PC-9 (cell line): ENCODE data around the gene SBNO2. TPM values are rescaled to one million over a fixed set of nuclear protein-coding genes. Genes with fewer than 3 reads are reported as not detected.

Source experiments
- BruUV-seq: library from RNA; stranded (reverse); fragments of 400-500 nt; replicated peaks from 2 replicates; lab custom pipeline; 2021; lab: Mats Ljungman, UMichigan
- CTCF ChIA-PET: fragments of 300-600 bp; sonication (Branson Sonifier 250); formaldehyde crosslinking; loops from one replicate; lab custom pipeline; 2022; ENCODE audit warnings: antibody characterized with exemption; lab: Charles Lee
- POLR2A ChIA-PET: fragments of 300-600 bp; sonication (Branson Sonifier 250); formaldehyde crosslinking; loops from one replicate; lab custom pipeline; 2022; ENCODE audit warnings: antibody characterized with exemption; ENCODE audit not compliant: unreplicated experiment; lab: Charles Lee
- DNase-seq, 2 experiments: peaks; one replicate each; pipeline versions ENCODE4 v3.0.0 to v3.0.0-alpha.2; 2015 to 2022; ENCODE audit warnings: mixed read lengths in 1 of 2
- H2AFZ ChIP-seq: fragments of 200-600 bp; sonication (generic); 2 replicates; pipeline ENCODE4 v1.8.1; 2017; ENCODE audit warnings: antibody characterized with exemption
- H3F3A ChIP-seq: fragments of 200-600 bp; sonication (generic); 2 replicates; pipeline ENCODE4 v1.8.1; 2017; ENCODE audit warnings: antibody characterized with exemption, mild to moderate bottlenecking, low read depth; ENCODE audit not compliant: insufficient read depth
- H3K27ac ChIP-seq: fragments of 200-600 bp; sonication (generic); 2 replicates; pipeline ENCODE4 v1.6.1; 2016; ENCODE audit warnings: mixed run types
- H3K27me3 ChIP-seq: fragments of 200-600 bp; sonication (generic); 2 replicates; pipeline ENCODE4 v1.6.1; 2016; ENCODE audit warnings: low read depth, mixed run types; ENCODE audit not compliant: insufficient read depth
- H3K36me3 ChIP-seq: fragments of 200-600 bp; sonication (generic); 2 replicates; pipeline ENCODE4 v1.6.1; 2016; ENCODE audit warnings: low read depth, mixed run types
- H3K4me1 ChIP-seq: fragments of 200-600 bp; sonication (generic); replicated peaks from 2 replicates; pipeline ENCODE4 v1.6.1; 2016; ENCODE audit warnings: mixed run types; ENCODE audit not compliant: insufficient read depth
- H3K4me2 ChIP-seq: fragments of 200-600 bp; sonication (generic); 2 replicates; pipeline ENCODE4 v1.6.1; 2017; ENCODE audit warnings: mixed run types
- H3K4me3 ChIP-seq: fragments of 200-600 bp; sonication (generic); 2 replicates; pipeline ENCODE4 v1.6.1; 2016; ENCODE audit warnings: mixed run types
- H3K79me2 ChIP-seq: fragments of 200-600 bp; sonication (generic); 2 replicates; pipeline ENCODE4 v1.6.1; 2017; ENCODE audit warnings: low read depth, mixed run types
- H3K9me2 ChIP-seq: fragments of 200-600 bp; sonication (generic); 2 replicates; pipeline ENCODE4 v1.8.1; 2017; ENCODE audit warnings: mild to moderate bottlenecking; ENCODE audit not compliant: insufficient read depth
- H3K9me3 ChIP-seq: fragments of 200-600 bp; sonication (generic); 2 replicates; pipeline ENCODE4 v1.8.1; 2016; ENCODE audit warnings: low read depth; ENCODE audit not compliant: insufficient read depth
- H4K20me1 ChIP-seq: fragments of 200-600 bp; sonication (generic); 2 replicates; pipeline ENCODE4 v1.8.1; 2017; ENCODE audit not compliant: insufficient read depth
- CTCF ChIP-seq: fragments of 200-600 bp; sonication (generic); conservative IDR thresholded peaks from 2 replicates; pipeline ENCODE4 v1.6.1; 2017; ENCODE audit warnings: mixed run types, antibody characterized with exemption, mild to moderate bottlenecking, moderate library complexity
- EZH2 ChIP-seq: fragments of 200-600 bp; sonication (generic); IDR thresholded peaks from 2 replicates; pipeline ENCODE4 v1.8.0; 2017; ENCODE audit warnings: antibody characterized with exemption, low read depth
- intact Hi-C: fragments of 100-400 bp; cut with micrococcal nuclease; formaldehyde crosslinking; loops from one replicate; pipeline ENCODE4 v1.10.0; 2022; ENCODE audit not compliant: unreplicated experiment
- total RNA-seq: library from RNA; stranded (reverse); gene quantifications from 2 replicates; pipeline ENCODE4 v1.2.3, GENCODE V29; 2021

SBNO2 gene
- total RNA-seq, 1 experiment from 2014 or later, result 82.4 TPM

DNA sequence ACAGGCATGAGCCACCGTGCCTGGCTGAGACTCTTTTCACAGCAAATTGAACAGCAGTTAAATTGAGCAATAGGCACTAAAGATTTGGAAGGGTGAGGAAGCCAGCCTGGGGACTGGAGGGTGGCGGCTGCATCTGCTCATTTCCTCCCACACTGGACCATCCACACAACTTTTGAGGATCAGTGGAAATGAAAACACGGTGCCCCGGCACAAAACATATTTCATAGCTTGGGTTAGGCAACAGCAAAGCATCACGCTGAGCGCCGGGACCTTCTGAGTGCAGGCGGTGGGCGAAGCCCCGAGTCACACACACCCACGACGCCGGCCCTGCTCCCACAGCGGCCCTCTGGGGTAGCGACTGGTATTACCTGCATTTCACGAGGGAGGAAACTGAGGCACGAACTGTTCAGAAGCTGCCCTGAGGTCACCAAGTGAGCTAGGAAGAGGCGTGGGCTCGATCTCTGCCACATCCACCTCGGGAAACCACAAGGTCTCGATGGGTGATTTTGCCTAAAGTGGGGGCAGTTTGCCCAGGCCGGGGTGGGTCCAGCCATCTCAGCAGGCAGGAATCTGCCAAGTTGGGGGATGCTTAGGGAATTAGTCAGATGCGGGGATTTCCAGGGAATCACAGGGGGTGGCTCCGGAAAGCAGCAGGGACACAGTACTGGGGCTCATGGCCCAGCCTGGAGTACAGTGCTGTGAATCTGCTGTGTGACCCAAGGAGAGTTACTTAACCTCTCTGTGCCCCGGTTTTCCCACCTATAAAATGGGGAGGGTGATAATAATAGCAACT lies 3.5 kb upstream of the SBNO2 start:
- H3K4me1 ChIP-seq, result peaks cover 52% of the 10 kb centered on the region
- no peaks in the 10 kb centered on the region for H3K9me3 ChIP-seq
- peaks cover 55% of the 10 kb centered on the region; the same call in 1 of the 2 replicates for H3F3A ChIP-seq
- no peak for TF ChIP-seq EZH2
- no peak; the same call in 1 of the 2 replicates for TF ChIP-seq CTCF
- POLR2A ChIA-PET, result no interaction called here
- H3K79me2 ChIP-seq, result peaks cover 13% of the 10 kb centered on the region
- peak overlapping the region; percentile 80 for H3K4me2 ChIP-seq
- H3K36me3 ChIP-seq, result no peaks in the 10 kb centered on the region
- peak overlapping the region; percentile 90 for H3K27ac ChIP-seq
- peak overlapping the region; percentile 36; the same call in 1 of the 2 replicates for H3K4me3 ChIP-seq
- DNase-seq, result peak; percentile 82 to 87
- H3K27me3 ChIP-seq, result no peaks in the 10 kb centered on the region
- intact Hi-C loops, result no loop called here
- TSS peak; percentile 30 for BruUV-seq
- no peaks in the 10 kb centered on the region for H3K9me2 ChIP-seq
- H2AFZ ChIP-seq, result no peak overlapping the region
- CTCF ChIA-PET, result no interaction called here
- no peaks in the 10 kb centered on the region for H4K20me1 ChIP-seq

DNA sequence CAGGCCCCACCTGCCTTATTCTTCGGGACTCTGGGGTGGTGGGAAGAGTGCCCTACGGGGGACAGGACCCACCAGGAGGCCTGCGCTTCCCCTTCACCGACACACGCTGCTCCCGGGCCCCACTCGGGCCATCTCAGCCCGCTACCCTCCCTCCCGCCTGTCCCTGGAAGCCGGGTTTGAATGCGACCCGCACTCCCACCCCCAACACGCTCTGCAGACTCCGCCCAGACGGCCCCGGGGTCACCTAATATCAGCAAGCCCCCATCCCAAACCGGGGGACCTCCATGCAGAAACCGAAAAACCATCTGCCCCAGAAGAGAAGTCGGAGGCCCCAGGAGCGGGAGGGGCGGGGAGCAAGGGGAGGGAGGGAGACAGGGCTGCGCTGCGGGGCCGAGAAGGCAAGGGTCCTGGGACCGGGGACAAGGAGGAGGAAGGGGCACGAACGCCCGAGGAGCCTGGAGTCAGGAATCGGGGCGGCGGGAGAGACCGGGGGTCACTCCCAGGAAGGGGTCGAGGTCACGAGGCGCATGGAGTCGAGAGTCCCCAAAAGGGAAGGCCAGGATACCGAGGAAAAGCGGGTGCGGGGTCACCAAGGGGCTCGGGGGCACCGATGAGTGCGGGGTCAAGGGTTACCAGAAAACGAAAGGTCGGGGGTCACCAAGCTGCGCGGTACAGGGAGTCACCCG lies 766 bp downstream of the SBNO2 start:
- POLR2A ChIA-PET, result no interaction called here

More for the DNA sequence above, 766 bp downstream of the SBNO2 start:
- Histone ChIP-seq H3K36me3 (no peaks in the 10 kb centered on the region), H4K20me1 (0 out of 2 replicates have a peak, but pooled peaks cover 9% of the 10 kb centered on the region), H3K4me1 (peaks cover 58% of the 10 kb centered on the region), H3F3A (peaks cover 64% of the 10 kb centered on the region), H3K79me2 (peaks cover 56% of the 10 kb centered on the region), H3K9me2 (no peaks in the 10 kb centered on the region), H3K4me2 (peak overlapping the region; percentile 99), H3K27ac (peak overlapping the region; percentile 84), H3K9me3 (no peaks in the 10 kb centered on the region), H2AFZ (no peak overlapping the region), H3K4me3 (peak overlapping the region; percentile 78), H3K27me3 (no peaks in the 10 kb centered on the region)
- peak in 1 of 2 experiments; percentile 31 for DNase-seq
- intact Hi-C loops, result no loop called here
- no peak for TF ChIP-seq CTCF
- TSS peak; percentile 19 for BruUV-seq
- CTCF ChIA-PET, result no interaction called here
